ENCODE measurements around the gene RAP1GDS1.
A peak's percentile ranks its signal among the peaks of the same experiment; 100 is the strongest.

The RAP1GDS1 gene, protein sequence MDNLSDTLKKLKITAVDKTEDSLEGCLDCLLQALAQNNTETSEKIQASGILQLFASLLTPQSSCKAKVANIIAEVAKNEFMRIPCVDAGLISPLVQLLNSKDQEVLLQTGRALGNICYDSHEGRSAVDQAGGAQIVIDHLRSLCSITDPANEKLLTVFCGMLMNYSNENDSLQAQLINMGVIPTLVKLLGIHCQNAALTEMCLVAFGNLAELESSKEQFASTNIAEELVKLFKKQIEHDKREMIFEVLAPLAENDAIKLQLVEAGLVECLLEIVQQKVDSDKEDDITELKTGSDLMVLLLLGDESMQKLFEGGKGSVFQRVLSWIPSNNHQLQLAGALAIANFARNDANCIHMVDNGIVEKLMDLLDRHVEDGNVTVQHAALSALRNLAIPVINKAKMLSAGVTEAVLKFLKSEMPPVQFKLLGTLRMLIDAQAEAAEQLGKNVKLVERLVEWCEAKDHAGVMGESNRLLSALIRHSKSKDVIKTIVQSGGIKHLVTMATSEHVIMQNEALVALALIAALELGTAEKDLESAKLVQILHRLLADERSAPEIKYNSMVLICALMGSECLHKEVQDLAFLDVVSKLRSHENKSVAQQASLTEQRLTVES

DNA sequence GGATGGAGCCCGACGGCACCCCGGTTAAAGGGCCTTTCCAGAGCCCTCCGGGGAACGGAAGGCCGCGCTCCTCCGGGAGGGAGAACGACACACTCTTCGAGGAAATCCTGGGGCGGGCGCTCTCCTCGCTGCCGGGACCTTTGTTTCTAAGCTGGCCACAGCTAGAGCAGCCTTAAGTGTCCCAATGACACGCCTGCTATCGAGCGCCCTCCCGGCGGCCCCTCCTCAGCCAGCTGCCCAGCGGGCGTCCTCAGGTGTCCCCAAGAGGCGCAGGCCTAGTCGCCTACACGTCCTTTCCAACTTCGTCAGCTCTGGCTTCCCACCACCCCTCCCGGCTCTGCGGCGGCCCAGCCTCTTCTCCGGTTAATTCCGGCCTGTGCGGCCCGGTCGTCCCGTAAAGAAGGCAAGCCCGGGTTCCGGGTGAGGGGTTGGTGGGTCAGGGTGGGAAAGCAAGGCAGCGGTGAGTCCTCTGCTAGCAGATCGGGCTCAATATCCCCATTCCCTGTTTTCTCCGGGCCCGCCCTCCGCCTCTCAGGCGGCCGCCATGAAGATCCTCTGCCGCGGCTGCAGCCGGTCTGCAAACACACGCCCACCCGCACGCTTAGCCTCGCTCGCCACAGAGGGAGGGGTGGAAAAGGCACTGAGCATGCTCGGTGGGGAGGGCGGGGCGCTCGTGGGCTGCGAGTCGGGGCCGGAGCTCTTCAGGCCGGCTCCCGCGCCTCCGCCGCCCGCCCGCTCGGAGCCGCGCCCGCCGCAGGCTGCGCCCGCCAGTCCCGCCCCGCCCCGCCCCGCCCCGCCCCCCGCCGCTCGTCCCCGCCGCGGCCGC, at the start of gene RAP1GDS1:
TSS of gene RAP1GDS1 (plus strand) at position 806 of the 826 bp plus-strand sequence. CDS start 182 bp downstream, outside the sequence.
- DNase-seq (ENCODE audit: low read depth): peak; percentile 86

DNA sequence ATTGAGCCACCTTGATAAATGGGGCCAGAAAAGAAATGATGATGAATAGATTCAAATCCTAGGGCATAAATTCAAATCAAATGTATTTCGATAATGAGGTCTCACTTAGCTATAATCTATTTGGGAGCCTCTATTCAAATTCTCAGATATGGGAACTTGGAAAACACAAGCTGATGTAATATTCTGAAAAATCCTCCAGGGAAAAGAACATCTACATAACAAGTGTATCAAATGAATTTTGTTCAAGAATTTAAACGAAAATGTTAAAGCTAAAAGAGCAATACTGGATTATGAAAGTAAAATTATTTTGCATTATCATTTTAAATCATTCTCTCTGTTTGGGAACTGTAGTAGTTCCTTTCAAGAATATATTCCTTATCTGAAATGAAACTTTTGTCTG, 38.9 kb upstream of the RAP1GDS1 start:
- no peak for DNase-seq (ENCODE audit: low read depth)

DNA sequence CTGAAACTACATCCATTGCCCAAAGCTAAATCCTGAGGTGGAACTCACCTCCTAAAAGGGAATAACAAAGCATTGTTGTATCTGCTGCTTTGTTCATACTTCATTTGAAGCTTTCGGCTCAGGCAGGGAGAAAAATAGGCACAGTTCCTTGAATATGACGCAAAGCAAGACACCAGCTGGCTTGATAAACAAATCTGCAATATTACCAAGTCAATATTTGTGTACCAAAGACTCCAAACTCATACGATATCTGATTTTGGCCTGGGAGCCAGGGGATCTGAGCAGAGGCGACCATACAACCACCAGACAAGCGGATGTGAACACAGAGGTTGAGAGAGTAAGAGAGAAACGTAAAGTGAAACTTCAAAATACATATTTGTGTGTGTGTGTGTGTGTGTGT, 34.8 kb upstream of the RAP1GDS1 start:
- DNase-seq (ENCODE audit: low read depth): no peak

DNA sequence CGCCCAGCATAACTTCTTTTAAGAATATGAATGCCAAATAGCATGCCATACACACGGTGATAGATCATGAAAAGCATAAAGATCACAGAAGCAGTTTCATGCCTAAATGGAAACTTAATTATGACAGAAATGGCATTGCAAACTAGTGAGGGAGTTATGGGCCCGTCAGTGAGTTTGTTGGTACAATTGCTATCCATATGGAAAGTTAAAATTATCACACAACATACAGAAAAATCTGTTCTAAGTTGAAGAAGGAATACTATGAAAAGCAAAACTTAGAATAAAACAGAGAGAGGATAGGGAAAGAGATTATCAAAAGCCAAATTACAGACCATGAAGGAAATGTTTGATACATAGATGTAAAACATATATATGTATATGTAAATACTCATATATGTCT, 30.2 kb upstream of the RAP1GDS1 start:
- DNase-seq (ENCODE audit: low read depth): no peak

DNA sequence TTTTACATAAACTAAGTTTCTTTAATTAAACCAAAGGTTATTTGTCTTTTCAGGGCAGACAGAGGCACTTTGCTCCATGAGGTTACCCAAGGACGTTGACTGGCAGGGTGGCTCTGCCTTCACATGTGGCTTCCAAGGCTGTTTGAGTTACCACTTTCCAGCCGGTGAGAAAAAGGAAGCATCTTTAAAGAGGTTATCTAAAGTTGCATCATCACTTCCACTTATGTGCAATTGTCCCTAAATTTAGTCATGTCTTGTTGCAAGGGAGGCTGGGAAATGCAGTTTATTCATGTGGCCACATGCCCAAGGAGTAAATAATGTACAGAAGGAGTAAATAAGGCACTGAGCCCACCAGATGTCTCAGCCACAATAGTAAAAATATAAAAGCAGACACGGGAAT, 29.0 kb upstream of the RAP1GDS1 start:
- DNase-seq (ENCODE audit: low read depth): no peak

DNA sequence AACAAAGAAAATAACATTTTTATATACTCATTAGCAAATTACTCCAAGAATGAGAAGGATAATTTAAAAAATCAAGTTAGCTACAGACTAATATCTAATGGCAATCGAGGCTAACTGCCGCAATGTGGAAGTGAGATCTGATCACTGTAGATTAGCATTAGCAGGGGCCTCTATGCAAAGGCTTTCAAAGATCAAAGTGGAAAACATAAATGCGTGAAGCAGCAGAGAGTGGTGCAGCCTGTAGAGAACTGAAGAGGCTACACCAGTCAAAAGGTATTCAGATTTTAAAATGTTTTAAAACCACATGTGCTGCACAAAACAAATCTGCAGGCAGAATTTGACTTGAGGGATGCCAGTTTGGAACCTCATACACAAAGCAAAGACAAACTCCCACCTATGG, 24.0 kb upstream of the RAP1GDS1 start:
- no peak for DNase-seq (ENCODE audit: low read depth)

DNA sequence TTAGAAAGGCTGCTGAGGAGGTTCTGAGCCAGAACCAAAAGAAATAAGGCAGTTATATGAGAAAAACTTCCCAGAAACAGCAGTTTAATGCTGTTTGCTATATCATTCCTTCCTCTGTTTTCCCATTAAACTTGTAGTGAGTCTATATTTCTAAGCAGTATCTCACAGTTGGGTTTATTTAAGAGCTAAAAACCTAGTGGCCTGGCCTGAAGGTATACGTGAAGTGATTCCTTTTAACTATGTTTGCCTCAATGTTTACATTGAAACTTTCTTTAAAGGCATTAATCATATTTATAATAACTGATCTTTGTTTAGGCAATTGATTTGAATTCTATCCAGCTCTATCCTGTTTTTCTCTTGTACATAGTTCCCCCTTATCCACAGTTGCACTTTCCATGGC, 19.1 kb upstream of the RAP1GDS1 start:
- DNase-seq (ENCODE audit: low read depth): no peak

DNA sequence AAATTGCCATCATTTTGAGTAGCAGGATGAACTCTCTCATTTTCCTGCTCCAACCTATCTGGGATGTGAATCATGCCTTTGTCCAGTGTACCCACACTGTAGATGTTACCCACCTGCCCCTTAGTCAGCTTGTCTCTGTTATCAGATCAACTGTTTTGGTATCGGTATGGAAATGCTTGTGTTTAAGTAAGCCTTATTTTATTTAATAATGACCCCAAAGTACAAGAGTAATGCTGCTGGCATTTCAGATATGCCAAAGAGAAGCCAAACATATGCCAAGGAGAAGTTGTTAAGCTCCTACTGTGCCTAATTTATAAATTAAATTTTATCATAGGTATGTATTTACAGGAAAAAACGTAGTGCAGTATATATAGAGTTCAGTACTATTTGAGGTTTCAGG, 18.6 kb upstream of the RAP1GDS1 start:
- DNase-seq (ENCODE audit: low read depth): no peak

DNA sequence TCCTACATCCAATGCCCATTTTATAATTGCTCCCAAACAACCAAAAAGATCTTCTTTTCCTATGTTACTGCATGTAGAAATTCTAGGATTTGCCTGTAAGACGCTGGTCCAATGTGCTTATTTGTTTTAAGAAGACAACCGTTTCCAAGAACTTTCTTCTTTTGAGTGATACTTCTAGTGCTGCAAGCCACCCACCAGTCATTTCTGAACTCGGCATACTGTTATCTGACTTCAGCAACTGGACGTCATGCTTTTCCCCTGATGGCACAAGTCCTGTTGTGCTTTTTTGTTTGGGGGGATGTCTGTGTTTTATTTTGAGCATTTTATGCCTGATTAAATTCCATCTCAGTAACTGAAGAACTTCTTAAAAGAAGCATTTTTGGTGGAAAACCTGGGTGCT, 16.0 kb upstream of the RAP1GDS1 start:
- no peak for DNase-seq (ENCODE audit: low read depth)

DNA sequence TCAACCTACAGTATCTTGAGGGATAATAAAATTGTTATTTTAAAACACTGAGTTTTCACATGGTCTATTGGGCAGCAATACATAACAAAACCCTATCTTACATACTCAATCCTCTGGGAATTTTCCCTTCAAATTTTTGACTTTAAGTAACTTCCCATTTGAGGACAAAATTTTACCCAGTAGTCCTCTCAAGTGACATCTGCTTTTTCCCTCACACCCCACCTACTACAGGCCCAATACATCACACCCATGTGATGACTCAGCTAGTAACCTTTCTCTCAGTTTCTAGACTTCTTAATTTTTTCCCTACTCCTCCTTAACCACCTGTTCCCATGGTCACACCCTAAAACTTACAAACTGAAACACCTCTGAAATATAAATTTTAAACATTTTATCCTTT, 12.2 kb upstream of the RAP1GDS1 start:
- no peak for DNase-seq (ENCODE audit: low read depth)

DNA sequence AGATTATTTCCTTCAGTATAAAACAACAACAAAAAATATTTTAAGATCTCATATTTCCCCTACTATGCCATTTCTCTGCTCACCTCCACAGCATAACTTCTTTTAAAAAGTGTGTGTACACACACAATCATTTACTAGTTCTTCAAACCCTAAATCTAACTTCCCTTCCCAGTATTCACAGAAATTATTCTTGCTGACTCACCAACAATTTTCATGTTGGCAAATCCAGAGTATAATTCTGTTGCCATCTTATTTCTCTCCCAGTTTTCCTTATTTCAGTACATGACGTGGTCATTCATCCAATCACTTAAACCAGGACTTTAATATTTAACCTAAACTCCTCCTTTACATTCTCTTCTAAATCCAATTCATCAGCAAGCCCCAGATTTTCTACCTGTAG, 11.4 kb upstream of the RAP1GDS1 start:
- no peak for DNase-seq (ENCODE audit: low read depth)

DNA sequence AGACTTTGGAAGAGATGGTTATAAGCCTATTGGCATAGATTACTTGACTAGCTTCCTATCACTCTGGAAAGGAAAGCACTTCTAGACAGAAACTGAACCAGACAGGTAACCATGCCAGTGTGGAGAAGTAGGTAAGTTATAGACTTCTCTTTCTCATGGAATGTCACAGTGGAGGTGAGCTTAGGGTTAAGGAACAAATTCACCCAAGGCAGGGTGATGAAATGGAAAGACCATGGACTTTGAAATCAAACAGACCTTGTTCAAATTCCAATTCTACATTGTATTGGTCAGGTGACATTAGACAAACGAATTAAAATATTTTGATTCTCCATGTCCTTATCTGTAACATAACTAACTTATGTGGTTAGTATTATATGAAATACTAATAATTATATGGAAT, 7.7 kb upstream of the RAP1GDS1 start:
- no peak for DNase-seq (ENCODE audit: low read depth)

DNA sequence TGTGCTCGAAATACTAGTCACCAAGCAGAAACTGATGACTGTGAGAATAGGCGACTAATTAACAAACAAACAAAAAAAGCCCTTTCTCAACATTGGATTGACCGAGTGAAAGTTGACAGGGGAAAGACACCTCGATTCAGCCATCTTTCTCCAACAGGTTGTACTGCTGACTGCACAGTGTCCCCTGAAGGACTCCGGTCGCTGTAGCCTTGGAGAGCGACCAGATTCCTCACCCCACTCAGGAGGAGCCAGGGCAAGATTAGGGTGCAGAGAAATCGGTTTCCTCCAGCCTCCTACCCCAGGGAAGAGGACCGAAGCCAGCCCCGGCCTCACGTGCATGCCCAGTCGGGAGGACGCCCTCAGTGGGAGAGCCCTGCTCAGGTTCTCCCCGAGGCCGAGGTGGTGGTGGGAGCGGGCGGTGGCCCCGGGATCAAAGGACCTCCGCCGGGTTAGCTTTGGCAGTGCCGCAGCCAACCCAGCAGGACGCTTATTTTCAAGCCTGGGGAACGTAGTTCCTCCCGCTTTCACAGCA, 1.1 kb upstream of the RAP1GDS1 start:
- no peak for DNase-seq (ENCODE audit: low read depth)

DNA sequence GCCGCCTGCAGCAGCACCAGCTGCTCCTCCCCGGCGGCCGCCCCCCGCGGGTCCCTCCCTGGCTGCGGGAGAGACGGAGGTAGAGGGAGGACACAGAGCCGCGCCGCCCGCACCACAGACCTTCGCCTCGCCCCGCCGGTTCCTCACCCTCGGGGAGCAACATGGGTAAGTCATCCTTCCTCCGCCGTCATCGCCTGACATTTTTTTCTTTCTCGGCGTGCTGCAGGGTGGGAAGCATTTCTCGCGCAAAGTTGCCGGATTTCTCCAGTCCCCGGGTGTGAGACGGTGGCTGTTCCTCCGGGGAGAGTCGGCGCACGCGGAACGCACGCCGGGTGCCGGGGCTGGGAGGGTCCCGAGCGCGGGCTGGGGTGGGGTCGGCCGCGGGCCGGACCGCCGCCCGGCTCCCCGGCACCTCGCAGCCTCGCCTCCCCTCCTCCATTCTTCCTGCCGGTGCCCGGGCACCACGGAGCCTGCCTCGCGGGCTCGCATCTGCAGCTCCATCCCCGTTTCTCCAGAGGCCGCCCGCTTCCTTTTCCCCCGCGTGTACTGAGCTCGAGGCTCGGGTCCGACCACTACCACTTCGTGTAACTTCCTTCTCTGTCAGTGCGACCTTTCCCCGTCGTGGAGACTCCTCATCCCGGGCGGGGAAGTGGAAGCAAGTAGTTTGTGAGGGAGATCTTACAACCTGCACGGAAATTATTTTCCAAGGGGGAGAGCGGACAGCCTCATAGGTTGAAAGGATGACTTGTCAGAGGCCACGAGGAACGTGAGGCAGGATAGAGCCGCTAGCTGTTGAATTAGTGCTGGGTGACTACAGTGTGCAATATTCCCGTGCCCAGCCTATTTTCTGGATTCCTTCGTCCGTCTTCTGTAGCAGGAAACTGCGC, 464 bp downstream of the RAP1GDS1 start:
- no peak for DNase-seq (ENCODE audit: low read depth)

DNA sequence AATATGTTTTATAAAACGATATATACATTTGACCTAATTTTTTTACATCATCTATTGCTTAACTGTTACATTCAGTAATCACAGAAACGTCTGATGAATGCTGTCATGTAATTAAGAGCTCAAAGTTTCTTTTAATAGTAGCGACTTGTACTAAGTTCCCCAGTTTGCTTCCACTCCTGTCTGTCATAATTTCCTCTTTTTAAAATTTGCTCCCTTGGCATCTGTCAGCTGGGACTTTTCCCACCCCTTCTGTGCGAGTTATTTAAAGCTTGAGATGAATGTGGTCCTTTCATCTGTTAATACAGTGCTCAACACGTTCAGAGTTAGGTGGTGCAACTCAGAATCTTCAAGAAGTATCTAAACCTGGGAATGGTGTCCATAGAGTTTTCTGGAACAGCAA, 1.2 kb downstream of the RAP1GDS1 start:
- DNase-seq (ENCODE audit: low read depth): no peak

DNA sequence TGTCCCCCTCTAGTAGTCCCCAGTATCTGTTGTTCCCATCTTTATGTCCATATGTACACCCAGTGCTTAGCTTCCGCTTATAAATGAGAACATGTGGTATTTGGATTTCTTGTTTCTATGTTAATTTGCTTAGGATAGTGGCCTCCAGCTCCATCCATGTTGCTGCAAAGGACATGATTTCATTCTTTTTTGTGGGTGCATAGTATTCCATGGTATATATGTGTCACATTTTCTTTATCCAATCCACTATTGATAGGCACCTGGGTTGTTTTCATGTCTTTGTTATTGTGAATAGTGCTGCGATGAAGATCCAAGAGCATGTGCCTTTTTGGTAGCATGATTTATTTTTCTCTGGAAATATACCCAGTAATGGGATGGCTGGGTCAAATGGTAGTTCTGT, 6.3 kb downstream of the RAP1GDS1 start:
- DNase-seq (ENCODE audit: low read depth): no peak

DNA sequence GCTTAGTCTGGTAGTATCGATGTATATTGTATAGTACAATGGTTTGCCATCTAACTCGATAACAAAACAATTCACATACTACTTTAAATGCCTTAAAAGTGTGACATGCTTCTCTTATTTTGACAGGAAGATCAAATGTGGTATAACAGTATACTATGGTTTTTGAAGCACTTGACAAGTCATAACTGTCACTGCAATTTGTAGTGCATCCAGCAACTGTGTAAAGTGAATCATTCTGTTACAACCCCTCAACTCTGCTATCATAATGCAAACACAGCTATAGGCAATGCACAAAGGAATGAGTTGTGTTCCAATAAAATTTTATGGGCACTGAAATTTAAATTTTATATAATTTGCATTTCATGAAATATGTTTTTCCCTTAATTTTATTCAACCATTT, 14.0 kb downstream of the RAP1GDS1 start:
- no peak for DNase-seq (ENCODE audit: low read depth)

DNA sequence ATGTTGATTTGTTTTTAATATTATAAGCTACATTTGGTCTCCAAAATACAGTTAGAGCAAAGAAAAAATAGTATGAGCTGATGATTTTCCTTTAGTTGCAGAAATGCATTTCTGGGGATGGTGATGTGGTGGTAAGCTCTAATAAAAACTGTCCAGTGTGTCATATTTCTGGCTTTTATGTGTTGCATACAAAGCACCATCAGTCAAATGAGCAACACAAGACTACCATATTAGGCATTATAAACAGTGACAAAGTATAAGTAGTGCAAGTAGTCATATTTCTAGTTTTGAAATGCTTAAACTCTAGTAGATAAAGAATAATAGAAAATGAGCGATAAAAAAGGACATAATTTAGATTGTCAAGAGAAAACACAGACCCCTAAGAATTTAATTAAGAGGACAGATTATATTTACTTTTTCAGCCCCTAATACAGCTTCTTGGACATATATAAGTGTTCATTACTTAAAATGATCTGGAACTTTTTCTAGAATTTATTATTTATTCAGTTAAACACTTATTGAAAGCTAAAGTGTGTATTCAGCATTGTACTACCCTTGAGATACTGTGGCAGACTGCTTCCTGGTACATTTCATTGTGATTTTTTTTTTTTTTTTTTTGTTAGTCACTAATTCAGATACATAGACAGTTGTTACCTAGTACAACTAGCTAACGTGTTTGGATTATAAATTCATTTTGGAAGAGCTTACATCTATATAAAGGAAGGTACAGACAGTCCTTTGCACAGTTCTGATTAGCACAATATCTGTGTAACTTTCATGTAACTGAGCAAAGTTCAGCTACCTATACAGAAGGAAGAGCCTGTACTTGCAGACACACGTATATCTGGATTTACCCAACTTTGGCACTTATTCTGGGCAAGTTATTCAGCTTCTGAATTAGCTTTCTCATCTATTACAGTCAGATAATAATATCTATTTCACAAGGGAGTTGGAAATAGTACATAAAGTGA, 22.3 kb downstream of the RAP1GDS1 start:
- no peak for DNase-seq (ENCODE audit: low read depth)

DNA sequence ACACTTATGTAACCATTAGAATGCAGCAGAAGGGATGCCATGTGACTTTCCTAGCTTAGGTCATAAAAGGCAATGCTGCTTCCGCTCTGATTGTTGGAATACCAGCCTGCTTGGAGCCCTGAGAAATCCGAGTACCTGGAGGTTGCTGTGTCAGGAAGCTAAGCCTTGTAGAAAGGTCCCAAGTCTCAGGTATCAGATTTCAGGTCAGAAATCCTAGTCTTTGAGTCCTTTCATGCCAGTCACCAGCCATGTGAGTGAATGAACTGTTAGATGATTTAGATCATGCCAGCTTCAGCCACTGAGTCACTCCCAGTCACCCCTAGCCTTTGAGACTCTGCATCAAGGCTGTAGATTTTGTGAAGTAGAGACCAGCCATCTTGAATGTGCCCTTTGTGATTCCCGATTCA, 23.5 kb downstream of the RAP1GDS1 start:
- DNase-seq (ENCODE audit: low read depth): no peak

DNA sequence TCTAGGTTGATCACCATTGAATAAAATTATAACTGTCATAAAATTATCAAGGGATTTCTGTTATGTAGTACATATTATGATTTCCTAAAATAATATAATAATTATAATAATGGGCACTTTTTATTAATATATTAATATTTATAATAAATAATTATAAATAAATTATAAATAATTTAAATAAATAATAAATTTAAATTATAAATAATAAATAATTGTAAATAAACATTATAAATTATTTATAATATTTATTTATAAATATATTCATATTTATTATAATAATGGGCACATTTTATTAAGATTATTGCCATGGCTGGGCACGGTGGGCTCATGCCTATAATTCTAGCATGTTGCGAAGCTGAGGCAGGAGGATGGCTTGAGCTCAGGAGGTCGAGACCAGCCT, 24.5 kb downstream of the RAP1GDS1 start:
- DNase-seq (ENCODE audit: low read depth): no peak

DNA sequence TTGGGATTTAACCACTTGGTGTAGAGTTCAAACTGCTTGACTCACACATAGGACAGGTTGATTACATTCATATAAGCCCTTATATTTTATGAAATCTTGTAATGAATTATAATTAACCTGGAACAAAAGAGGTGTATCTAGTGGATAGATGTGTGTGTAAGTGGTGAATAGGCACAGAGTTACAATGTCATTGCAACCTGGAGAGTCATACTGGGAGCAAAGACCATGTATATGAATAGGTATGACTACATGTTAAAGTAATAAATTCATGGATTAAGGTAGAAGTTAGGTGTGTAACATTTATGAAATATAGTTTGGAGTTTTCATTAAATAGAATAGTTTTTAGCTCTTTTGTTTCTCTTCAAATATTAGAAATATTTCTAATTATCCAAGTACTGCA, 26.1 kb downstream of the RAP1GDS1 start:
- DNase-seq (ENCODE audit: low read depth): no peak
